HepG2 (cell line): ENCODE data around the gene MIEF1. TPM values are rescaled to one million over a fixed set of nuclear protein-coding genes. Genes with fewer than 3 reads are reported as not detected.

ENCODE experiments used
- ATAC-seq: fragments of 200-7000 bp; cut with Tn5 transposase; 3 replicates; pipeline ENCODE4 v1.9.1; 2020; ENCODE audit warnings: mild to moderate bottlenecking, moderate library complexity
- BruUV-seq: library from RNA; stranded (reverse); fragments of 400-500 nt; replicated peaks from 2 replicates; lab custom pipeline; 2021; lab: Mats Ljungman, UMichigan
- CTCF ChIA-PET: fragments of 300-600 bp; formaldehyde crosslinking; extraction: SDS; loops from one replicate; lab custom pipeline; 2021; ENCODE audit warnings: low total read pairs, inconsistent platforms, low intra/inter-chr PET ratio; lab: Yijun Ruan, JAX
- POLR2A ChIA-PET: fragments of 350-600 bp; sonication (Branson Sonifier 250); formaldehyde crosslinking; loops from one replicate; lab custom pipeline; 2020; ENCODE audit warnings: antibody characterized with exemption, inconsistent platforms; lab: Yijun Ruan, JAX
- DNase-seq: peaks from one replicate; pipeline ENCODE4 v3.0.0-alpha.2; 2015; ENCODE audit warnings: low spot score
- FAIRE-seq: peaks from 3 replicates; lab custom pipeline; 2011; peaks lifted over from hg19 to GRCh38; lab: Jason Lieb, UNC
- H2AFZ ChIP-seq: one replicate; pipeline ENCODE4 v1.6.1; 2011; ENCODE audit warnings: low read length, inconsistent platforms
- H3K27ac ChIP-seq: fragments of 300-600 bp; 3 replicates; pipeline ENCODE4 v1.8.0; 2011; ENCODE audit warnings: mixed run types, mild to moderate bottlenecking, mixed read lengths, low read length, inconsistent platforms; ENCODE audit not compliant: insufficient read depth; ENCODE audit errors: extremely low read length
- H3K27me3 ChIP-seq, 2 experiments: fragments of 200-600 bp in 1 of 2; 2 replicates in 1 of 2; 3 replicates in 1 of 2; pipeline versions ENCODE4 v1.6.0 to v1.8.0; 2011; ENCODE audit warnings: low read length in 2 of 2, mild to moderate bottlenecking in 2 of 2, moderate library complexity in 2 of 2, inconsistent platforms in 1 of 2; ENCODE audit not compliant: insufficient read depth in 2 of 2, control insufficient read depth in 1 of 2
- H3K36me3 ChIP-seq, 2 experiments: fragments of 200-600 bp in 1 of 2; replicated peaks in 1 of 2; 2 replicates in 1 of 2; 3 replicates in 1 of 2; pipeline versions ENCODE4 v1.5.1 to v1.8.0; 2011; ENCODE audit warnings: low read length in 2 of 2, inconsistent platforms in 1 of 2; ENCODE audit not compliant: insufficient read depth in 2 of 2, control insufficient read depth in 1 of 2
- H3K4me1 ChIP-seq: 2 replicates; pipeline ENCODE4 v1.5.1; 2012; ENCODE audit warnings: low read length, inconsistent platforms; ENCODE audit not compliant: insufficient read depth
- H3K4me2 ChIP-seq: 2 replicates; pipeline ENCODE4 v1.6.0; 2011; ENCODE audit warnings: low read depth, low read length, inconsistent platforms
- H3K4me3 ChIP-seq, 3 experiments: fragments of 200-600 bp in 1 of 3; sonication (generic), shearing (Covaris generic) in 1 of 3; replicated peaks in 1 of 3; 2 replicates each; pipeline ENCODE4 v1.5.1; 2011 to 2016; ENCODE audit warnings: low read length in 3 of 3, inconsistent platforms in 2 of 3, low read depth in 2 of 3, mild to moderate bottlenecking in 2 of 3, control low read depth in 1 of 3, mixed read lengths in 1 of 3; ENCODE audit not compliant: insufficient read depth in 1 of 3
- H3K79me2 ChIP-seq: one replicate; pipeline ENCODE4 v1.6.1; 2011; ENCODE audit warnings: low read length, inconsistent platforms; ENCODE audit not compliant: insufficient read depth
- H3K9ac ChIP-seq: 2 replicates; pipeline ENCODE4 v1.6.0; 2011; ENCODE audit warnings: mild to moderate bottlenecking, low read depth, low read length, inconsistent platforms; ENCODE audit not compliant: insufficient read depth
- H3K9me3 ChIP-seq: 2 replicates; pipeline ENCODE4 v1.5.1; 2012; ENCODE audit warnings: mild to moderate bottlenecking, low read length
- H4K20me1 ChIP-seq: 2 replicates; pipeline ENCODE4 v1.6.0; 2011; ENCODE audit warnings: inconsistent platforms, mild to moderate bottlenecking, low read length, moderate library complexity; ENCODE audit not compliant: insufficient read depth
- ARNTL ChIP-seq: sonication (generic); formaldehyde crosslinking; IDR thresholded peaks from 2 replicates; pipeline ENCODE4 v1.4.0; 2020; ENCODE audit warnings: mild to moderate bottlenecking, missing genetic modification reagents
- FOXO1 ChIP-seq: sonication (generic); formaldehyde crosslinking; IDR thresholded peaks from 2 replicates; pipeline ENCODE4 v1.4.0; 2020; ENCODE audit warnings: missing genetic modification reagents
- RAD21 ChIP-seq: fragments of 450-650 bp; formaldehyde crosslinking; IDR thresholded peaks from 2 replicates; pipeline ENCODE4 v1.5.0; 2020; ENCODE audit warnings: mild to moderate bottlenecking
- RELA ChIP-seq: sonication (generic); formaldehyde crosslinking; IDR thresholded peaks from 2 replicates; pipeline ENCODE4 v1.4.0; 2020; ENCODE audit warnings: missing genetic modification reagents
- SMARCC2 ChIP-seq: fragments of 450-650 bp; IDR thresholded peaks from 2 replicates; pipeline ENCODE4 v1.6.1; 2017; ENCODE audit warnings: antibody characterized with exemption, mild to moderate bottlenecking
- SNAI1 ChIP-seq: sonication (generic); formaldehyde crosslinking; IDR thresholded peaks from 2 replicates; pipeline ENCODE4 v1.5.0; 2020; ENCODE audit warnings: mild to moderate bottlenecking, missing genetic modification reagents, borderline replicate concordance
- ZBED4 ChIP-seq: sonication (generic); formaldehyde crosslinking; IDR thresholded peaks from 2 replicates; pipeline ENCODE4 v1.4.0; 2020; ENCODE audit warnings: missing genetic modification reagents, borderline replicate concordance
- ZNF335 ChIP-seq: sonication (generic); formaldehyde crosslinking; IDR thresholded peaks from 2 replicates; pipeline ENCODE4 v1.4.0; 2020; ENCODE audit warnings: missing genetic modification reagents
- WGBS: methylation state at CpG from one replicate; pipeline ENCODE4 v1.1.6; 2017; ENCODE audit warnings: low lambda C conversion rate; 5-methylcytosine and 5-hydroxymethylcytosine counted together
- in situ Hi-C: cut with HindIII; loops from 2 replicates; pipeline ENCODE4 v1.10.0; 2017; ENCODE audit warnings: low pct_unique_long_range_greater_than_20kb; ENCODE audit not compliant: extremely low pct_ligation_motif_present
- intact Hi-C: fragments of 100-400 bp; cut with micrococcal nuclease; formaldehyde crosslinking; loops from one replicate; pipeline ENCODE4 v1.10.0; 2022; ENCODE audit not compliant: unreplicated experiment
- polyA plus RNA-seq, 8 experiments: library from polyadenylated mRNA; depleted of rRNA in 3 of 8; stranded (reverse) in 7 of 8; unstranded in 1 of 8; fragments of >200 nt; fragmentation: Illumina TruSeq in 4 of 8; extraction: Trizol in 4 of 8; gene quantifications; 2 replicates each; pipeline versions ENCODE4 v1.2.1 to v1.2.3, GENCODE V29; 2011 to 2016; ENCODE audit warnings: low read depth in 4 of 8, missing spikeins in 1 of 8, mixed read lengths in 1 of 8; ENCODE audit not compliant: insufficient read depth in 1 of 8
- total RNA-seq, 5 experiments: library from RNA; depleted of rRNA; stranded (reverse); fragments of >200 nt; fragmentation: Illumina TruSeq; extraction: Trizol; gene quantifications; 2 replicates each; pipeline ENCODE4 v1.2.3, GENCODE V29; 2016; ENCODE audit warnings: low read depth in 1 of 5
- TF ChIP-seq, protein P1 (sequence below): sonication (generic); formaldehyde crosslinking; IDR thresholded peaks from 2 replicates; pipeline ENCODE4 v1.9.0; 2022; ENCODE audit warnings: missing genetic modification reagents, mild to moderate bottlenecking, borderline replicate concordance
- TF ChIP-seq, protein P2 (sequence below): sonication (generic); formaldehyde crosslinking; IDR thresholded peaks from 2 replicates; pipeline ENCODE4 v1.4.0; 2020; ENCODE audit warnings: missing genetic modification reagents
- TF ChIP-seq, protein P3 (sequence below): sonication (generic); formaldehyde crosslinking; IDR thresholded peaks from 2 replicates; pipeline ENCODE4 v1.5.0; 2020; ENCODE audit warnings: mild to moderate bottlenecking, missing genetic modification reagents, borderline replicate concordance

The MIEF1 gene
- total and polyA plus RNA-seq, 2 of the 13 experiments (the other 11 are each of a cell fraction or from before 2014, with no cell fraction given): 21.7 to 34.8 TPM

DNA sequence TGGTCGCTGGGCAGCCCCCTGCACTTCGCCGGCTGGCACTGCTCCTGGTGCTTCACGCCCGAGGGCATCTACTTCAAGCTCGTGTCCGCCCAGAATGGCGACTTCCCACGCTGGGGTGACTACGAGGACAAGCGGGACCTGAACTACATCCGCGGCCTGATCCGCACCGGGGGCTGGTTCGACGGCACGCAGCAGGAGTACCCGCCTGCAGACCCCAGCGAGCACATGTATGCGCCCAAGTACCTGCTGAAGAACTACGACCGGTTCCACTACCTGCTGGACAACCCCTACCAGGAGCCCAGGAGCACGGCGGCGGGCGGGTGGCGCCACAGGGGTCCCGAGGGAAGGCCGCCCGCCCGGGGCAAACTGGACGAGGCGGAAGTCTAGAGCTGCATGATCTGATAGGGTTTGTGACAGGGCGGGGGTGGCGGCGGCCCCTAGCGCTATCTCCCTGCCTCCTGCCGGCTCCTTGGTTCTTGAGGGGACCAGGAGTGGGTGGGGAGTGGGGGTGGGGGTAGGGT, 13.5 kb upstream of the MIEF1 start:
- H3K9me3 ChIP-seq: no peaks in the 10 kb centered on the region
- H3K36me3 ChIP-seq: no peaks in the 10 kb centered on the region
- H3K79me2 ChIP-seq: no peaks in the 10 kb centered on the region
- ChIA-PET CTCF (no interaction called here), POLR2A (no interaction called here)
- no peak overlapping the region for H2AFZ ChIP-seq
- H3K27ac ChIP-seq: no peak overlapping the region
- in situ Hi-C loops (no loop called here), intact Hi-C loops (no loop called here)
- no peak overlapping the region for H3K4me3 ChIP-seq
- peaks cover 0 to 2% of the 10 kb centered on the region in 2 experiments; a peak in 1 of 5 replicates for H3K27me3 ChIP-seq
- H3K4me2 ChIP-seq: no peak overlapping the region
- no peak overlapping the region for H3K9ac ChIP-seq
- no TSS peak for BruUV-seq
- DNase-seq (no peak), ATAC-seq (no peak), FAIRE-seq (no peak)
- no peaks in the 10 kb centered on the region for H4K20me1 ChIP-seq
- 74% methylated on average over 10 of the region's 39 CpGs for WGBS
- TF ChIP-seq, protein P1, sequence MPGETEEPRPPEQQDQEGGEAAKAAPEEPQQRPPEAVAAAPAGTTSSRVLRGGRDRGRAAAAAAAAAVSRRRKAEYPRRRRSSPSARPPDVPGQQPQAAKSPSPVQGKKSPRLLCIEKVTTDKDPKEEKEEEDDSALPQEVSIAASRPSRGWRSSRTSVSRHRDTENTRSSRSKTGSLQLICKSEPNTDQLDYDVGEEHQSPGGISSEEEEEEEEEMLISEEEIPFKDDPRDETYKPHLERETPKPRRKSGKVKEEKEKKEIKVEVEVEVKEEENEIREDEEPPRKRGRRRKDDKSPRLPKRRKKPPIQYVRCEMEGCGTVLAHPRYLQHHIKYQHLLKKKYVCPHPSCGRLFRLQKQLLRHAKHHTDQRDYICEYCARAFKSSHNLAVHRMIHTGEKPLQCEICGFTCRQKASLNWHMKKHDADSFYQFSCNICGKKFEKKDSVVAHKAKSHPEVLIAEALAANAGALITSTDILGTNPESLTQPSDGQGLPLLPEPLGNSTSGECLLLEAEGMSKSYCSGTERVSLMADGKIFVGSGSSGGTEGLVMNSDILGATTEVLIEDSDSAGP (CRISPR knock-in tag): no peak
- TF ChIP-seq ZNF335 (CRISPR knock-in tag): no peak
- TF ChIP-seq FOXO1 (CRISPR knock-in tag): no peak
- TF ChIP-seq ARNTL (CRISPR knock-in tag): no peak
- TF ChIP-seq RAD21 (CRISPR knock-in tag): no peak
- TF ChIP-seq, protein P2, sequence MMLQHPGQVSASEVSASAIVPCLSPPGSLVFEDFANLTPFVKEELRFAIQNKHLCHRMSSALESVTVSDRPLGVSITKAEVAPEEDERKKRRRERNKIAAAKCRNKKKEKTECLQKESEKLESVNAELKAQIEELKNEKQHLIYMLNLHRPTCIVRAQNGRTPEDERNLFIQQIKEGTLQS: no peak
- TF ChIP-seq, protein P3, sequence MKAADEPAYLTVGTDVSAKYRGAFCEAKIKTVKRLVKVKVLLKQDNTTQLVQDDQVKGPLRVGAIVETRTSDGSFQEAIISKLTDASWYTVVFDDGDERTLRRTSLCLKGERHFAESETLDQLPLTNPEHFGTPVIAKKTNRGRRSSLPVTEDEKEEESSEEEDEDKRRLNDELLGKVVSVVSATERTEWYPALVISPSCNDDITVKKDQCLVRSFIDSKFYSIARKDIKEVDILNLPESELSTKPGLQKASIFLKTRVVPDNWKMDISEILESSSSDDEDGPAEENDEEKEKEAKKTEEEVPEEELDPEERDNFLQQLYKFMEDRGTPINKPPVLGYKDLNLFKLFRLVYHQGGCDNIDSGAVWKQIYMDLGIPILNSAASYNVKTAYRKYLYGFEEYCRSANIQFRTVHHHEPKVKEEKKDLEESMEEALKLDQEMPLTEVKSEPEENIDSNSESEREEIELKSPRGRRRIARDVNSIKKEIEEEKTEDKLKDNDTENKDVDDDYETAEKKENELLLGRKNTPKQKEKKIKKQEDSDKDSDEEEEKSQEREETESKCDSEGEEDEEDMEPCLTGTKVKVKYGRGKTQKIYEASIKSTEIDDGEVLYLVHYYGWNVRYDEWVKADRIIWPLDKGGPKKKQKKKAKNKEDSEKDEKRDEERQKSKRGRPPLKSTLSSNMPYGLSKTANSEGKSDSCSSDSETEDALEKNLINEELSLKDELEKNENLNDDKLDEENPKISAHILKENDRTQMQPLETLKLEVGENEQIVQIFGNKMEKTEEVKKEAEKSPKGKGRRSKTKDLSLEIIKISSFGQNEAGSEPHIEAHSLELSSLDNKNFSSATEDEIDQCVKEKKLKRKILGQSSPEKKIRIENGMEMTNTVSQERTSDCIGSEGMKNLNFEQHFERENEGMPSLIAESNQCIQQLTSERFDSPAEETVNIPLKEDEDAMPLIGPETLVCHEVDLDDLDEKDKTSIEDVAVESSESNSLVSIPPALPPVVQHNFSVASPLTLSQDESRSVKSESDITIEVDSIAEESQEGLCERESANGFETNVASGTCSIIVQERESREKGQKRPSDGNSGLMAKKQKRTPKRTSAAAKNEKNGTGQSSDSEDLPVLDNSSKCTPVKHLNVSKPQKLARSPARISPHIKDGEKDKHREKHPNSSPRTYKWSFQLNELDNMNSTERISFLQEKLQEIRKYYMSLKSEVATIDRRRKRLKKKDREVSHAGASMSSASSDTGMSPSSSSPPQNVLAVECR (CRISPR knock-in tag): no peak
- TF ChIP-seq ZBED4 (CRISPR knock-in tag): no peak
- TF ChIP-seq SNAI1 (CRISPR knock-in tag): no peak
- no peak for TF ChIP-seq RELA
- no peak for TF ChIP-seq SMARCC2
- H3K4me1 ChIP-seq: peaks cover 19% of the 10 kb centered on the region
